AG04450 (cell line): ENCODE results near the gene SIPA1L3. TPM values are rescaled to one million over a fixed set of nuclear protein-coding genes. Genes with fewer than 3 reads are reported as not detected.

Experiments
- CTCF ChIA-PET: fragments of 300-600, 350-600 bp; formaldehyde crosslinking; extraction: SDS; loops from one replicate; lab custom pipeline; 2022; ENCODE audit warnings: antibody characterized with exemption, inconsistent platforms; lab: Charles Lee
- POLR2A ChIA-PET: fragments of 350-600 bp; formaldehyde crosslinking; extraction: SDS; loops from one replicate; lab custom pipeline; 2021; ENCODE audit warnings: antibody characterized with exemption, inconsistent platforms; lab: Yijun Ruan, JAX
- DNase-seq: peaks from one replicate; pipeline ENCODE4 v3.0.0-alpha.2; 2011; ENCODE audit warnings: low read depth, low spot score
- H3K27ac ChIP-seq: one replicate; pipeline ENCODE4 v1.5.1; 2012; ENCODE audit warnings: low read depth, low read length, control low read depth
- H3K27me3 ChIP-seq: one replicate; pipeline ENCODE4 v1.6.0; 2012; ENCODE audit warnings: low read length; ENCODE audit not compliant: control insufficient read depth, insufficient read depth
- H3K4me3 ChIP-seq: 2 replicates; pipeline ENCODE4 v1.5.1; 2011; ENCODE audit warnings: mild to moderate bottlenecking, low read depth, low read length, control low read depth
- H3K9me3 ChIP-seq: 2 replicates; pipeline ENCODE4 v1.5.1; 2012; ENCODE audit warnings: low read length; ENCODE audit not compliant: control insufficient read depth, insufficient read depth
- polyA plus RNA-seq: library from polyadenylated mRNA; depleted of rRNA; stranded (reverse); fragments of >200 nt; gene quantifications from 2 replicates; pipeline ENCODE4 v1.2.3, GENCODE V29; 2011
- TF ChIP-seq, protein P1 (sequence below): IDR thresholded peaks from 2 replicates; pipeline ENCODE4 v1.5.1; 2011; ENCODE audit warnings: low read depth, low read length, control low read depth, inconsistent platforms

The SIPA1L3 gene
- polyA plus RNA-seq, 1 experiment, result 4.9 TPM

DNA sequence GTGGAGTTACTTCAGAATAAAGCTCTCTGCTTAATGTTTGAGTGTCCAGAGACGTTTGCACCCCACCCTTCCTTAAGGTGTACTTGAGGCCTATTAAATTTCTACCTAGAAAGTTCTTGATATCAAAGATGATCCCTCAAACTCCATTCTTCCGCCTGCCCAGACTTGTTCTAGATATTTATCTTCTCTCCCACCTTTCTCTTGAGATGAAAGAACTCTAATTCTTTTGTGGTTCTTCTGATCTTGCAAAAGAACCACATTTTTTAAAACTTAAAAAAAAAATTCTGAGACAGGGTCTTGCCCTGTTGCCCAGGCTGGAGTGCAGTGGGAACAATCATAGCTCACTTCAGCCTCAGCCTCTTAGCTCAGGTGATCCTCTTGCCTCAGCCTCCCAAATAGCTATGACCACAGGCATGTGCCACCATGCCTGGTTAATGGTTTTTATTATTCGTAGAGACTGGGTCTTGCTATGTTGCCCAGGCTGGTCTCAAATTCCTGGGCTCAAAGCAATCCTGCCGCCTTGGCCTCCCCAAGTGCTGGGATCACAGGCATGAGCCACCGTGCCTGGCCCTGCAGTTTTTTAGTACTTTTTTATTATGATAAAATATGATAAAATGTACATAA, 94.3 kb downstream of the SIPA1L3 start:
- Histone ChIP-seq H3K27ac (no peak overlapping the region), H3K27me3 (no peaks in the 10 kb centered on the region), H3K9me3 (no peaks in the 10 kb centered on the region), H3K4me3 (no peak overlapping the region)
- no peak for DNase-seq
- TF ChIP-seq, protein P1, sequence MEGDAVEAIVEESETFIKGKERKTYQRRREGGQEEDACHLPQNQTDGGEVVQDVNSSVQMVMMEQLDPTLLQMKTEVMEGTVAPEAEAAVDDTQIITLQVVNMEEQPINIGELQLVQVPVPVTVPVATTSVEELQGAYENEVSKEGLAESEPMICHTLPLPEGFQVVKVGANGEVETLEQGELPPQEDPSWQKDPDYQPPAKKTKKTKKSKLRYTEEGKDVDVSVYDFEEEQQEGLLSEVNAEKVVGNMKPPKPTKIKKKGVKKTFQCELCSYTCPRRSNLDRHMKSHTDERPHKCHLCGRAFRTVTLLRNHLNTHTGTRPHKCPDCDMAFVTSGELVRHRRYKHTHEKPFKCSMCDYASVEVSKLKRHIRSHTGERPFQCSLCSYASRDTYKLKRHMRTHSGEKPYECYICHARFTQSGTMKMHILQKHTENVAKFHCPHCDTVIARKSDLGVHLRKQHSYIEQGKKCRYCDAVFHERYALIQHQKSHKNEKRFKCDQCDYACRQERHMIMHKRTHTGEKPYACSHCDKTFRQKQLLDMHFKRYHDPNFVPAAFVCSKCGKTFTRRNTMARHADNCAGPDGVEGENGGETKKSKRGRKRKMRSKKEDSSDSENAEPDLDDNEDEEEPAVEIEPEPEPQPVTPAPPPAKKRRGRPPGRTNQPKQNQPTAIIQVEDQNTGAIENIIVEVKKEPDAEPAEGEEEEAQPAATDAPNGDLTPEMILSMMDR, result no peak
- ChIA-PET CTCF (no interaction called here), POLR2A (no interaction called here)

DNA sequence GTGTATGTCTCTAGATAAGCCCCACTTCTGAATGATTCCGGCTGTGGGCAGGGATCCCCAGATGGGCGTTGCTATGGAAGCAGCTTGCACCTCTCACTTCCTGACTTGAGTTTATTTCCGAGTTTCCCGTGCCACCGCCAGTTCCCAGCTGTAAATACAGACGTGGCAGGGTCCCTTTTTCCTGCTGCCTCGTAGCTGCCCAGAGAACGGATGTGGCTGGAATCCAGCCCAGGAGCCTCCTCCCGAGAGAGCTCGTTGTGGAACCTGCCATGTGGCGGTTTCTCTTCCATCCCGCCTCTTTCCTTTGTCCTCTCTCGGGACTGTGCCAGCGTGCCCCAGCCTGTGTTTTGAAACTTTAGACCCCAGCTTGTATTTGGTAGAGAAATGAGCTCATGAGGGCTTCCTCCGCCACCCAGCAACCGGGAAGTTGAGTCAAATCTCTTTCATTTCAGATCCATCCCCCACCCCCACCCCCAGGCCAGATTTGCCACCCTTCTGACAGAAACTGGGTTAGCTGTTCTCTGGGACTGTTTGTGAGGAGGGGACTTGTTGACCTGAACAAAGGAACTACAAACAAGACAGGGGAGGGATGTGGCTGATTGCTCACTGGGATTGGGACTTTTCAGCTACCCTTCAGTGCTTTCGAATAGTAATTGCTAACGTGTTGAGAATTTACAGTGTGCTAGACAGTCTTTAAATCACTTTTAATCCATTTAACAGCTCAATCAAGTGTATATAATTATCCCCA, 96.6 kb downstream of the SIPA1L3 start:
- Histone ChIP-seq H3K27ac (peak overlapping the region; percentile 99), H3K9me3 (no peaks in the 10 kb centered on the region), H3K27me3 (no peaks in the 10 kb centered on the region), H3K4me3 (peak overlapping the region; percentile 51)
- ChIA-PET CTCF (interaction anchor here (0.5 to 2.6 kb wide), 7 partner anchors 91 to 959 kb away, joined by 3 to 14 read pairs (median 5); no protein-coding TSS in a partner anchor), POLR2A (interaction anchor here (0.6 to 2.5 kb wide), 19 partner anchors 11 to 371 kb away, joined by 3 to 20 read pairs (median 4); partner anchors contain the start of genes PSMD8, SIPA1L3 and WDR87)
- TF ChIP-seq, protein P1, result no peak
- peak; percentile 74 for DNase-seq

DNA sequence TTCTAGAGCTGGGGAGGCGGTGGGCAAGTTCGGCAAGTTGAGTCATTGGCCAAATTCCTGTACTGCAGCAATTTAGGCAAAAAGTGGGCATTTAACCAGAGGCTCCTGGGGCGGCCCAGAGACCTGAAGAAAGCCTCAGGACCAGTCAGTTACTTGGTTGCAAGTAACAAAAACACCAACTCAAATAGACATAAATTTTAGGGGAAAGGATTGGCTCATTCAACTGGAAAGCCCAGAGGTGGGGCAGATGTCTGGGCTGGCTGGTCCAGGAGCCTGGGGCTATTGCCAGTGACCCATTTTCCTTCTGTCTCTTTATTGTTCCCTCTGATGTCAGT, 97.1 kb downstream of the SIPA1L3 start:
- Histone ChIP-seq H3K4me3 (peak overlapping the region; percentile 51), H3K27ac (peak overlapping the region; percentile 99), H3K27me3 (no peaks in the 10 kb centered on the region), H3K9me3 (no peaks in the 10 kb centered on the region)
- TF ChIP-seq, protein P1, result no peak
- ChIA-PET CTCF (interaction anchor here (0.6 to 2.6 kb wide), 5 partner anchors 91 to 229 kb away, joined by 3 to 14 read pairs (median 5); no protein-coding TSS in a partner anchor), POLR2A (interaction anchor here (0.6 to 2.5 kb wide), 19 partner anchors 11 to 410 kb away, joined by 3 to 20 read pairs (median 4); partner anchors contain the start of genes PSMD8, SIPA1L3, WDR87 and ZNF571)
- no peak for DNase-seq

DNA sequence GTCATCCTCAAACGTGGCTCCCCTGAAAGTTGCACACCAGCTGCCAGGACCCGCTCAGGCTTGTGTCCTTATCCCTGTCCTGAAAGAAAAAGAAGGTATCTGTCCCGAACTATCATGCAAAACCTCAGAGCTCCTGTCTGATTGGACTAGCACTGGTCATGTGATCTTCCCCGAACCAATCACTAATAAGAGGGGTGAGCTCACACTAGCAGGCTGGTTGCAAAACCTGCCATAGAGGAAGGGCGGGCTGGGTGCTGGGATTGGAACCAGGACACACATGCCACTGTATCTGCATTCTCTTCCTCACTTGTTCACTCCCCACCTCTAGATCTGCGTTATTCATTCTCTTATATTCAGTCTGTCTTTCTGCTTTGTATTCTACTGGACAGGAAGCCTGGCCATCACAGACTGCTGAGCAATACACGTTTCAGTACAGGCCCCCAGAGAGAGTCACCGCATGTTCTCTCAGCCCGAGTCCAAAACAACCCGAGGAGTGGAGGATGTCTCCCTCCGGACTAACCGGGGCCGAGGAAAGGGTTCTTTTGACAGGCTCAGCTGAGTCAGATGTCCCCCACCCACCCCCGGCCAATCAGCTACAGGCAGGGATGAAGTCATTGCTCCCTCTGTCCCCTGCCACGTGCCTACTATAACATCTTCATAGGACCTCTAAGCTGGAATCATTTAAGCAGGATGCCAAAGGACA, 97.7 kb downstream of the SIPA1L3 start:
- Histone ChIP-seq H3K4me3 (peak overlapping the region; percentile 51), H3K27me3 (no peaks in the 10 kb centered on the region), H3K27ac (peak overlapping the region; percentile 99), H3K9me3 (no peaks in the 10 kb centered on the region)
- peak; percentile 91 for DNase-seq
- POLR2A ChIA-PET, result interaction anchor here (0.6 to 2.5 kb wide), 16 partner anchors 10 to 410 kb away, joined by 3 to 20 read pairs (median 4); partner anchors contain the start of genes PSMD8, SIPA1L3, WDR87 and ZNF571
- CTCF ChIA-PET, result interaction anchor here (0.6 to 2.6 kb wide), 6 partner anchors 16 to 228 kb away, joined by 3 to 14 read pairs (median 4); no protein-coding TSS in a partner anchor
- TF ChIP-seq, protein P1, result no peak
